Femur (tissue), 1 donor: ENCODE data around the gene ZNF581.
A peak's percentile ranks its signal among the peaks of the same experiment; 100 is the strongest.

Experiments used
- DNase-seq: peaks from one replicate; pipeline ENCODE4 v3.0.0-alpha.2; 2017

ZNF581 gene

DNA sequence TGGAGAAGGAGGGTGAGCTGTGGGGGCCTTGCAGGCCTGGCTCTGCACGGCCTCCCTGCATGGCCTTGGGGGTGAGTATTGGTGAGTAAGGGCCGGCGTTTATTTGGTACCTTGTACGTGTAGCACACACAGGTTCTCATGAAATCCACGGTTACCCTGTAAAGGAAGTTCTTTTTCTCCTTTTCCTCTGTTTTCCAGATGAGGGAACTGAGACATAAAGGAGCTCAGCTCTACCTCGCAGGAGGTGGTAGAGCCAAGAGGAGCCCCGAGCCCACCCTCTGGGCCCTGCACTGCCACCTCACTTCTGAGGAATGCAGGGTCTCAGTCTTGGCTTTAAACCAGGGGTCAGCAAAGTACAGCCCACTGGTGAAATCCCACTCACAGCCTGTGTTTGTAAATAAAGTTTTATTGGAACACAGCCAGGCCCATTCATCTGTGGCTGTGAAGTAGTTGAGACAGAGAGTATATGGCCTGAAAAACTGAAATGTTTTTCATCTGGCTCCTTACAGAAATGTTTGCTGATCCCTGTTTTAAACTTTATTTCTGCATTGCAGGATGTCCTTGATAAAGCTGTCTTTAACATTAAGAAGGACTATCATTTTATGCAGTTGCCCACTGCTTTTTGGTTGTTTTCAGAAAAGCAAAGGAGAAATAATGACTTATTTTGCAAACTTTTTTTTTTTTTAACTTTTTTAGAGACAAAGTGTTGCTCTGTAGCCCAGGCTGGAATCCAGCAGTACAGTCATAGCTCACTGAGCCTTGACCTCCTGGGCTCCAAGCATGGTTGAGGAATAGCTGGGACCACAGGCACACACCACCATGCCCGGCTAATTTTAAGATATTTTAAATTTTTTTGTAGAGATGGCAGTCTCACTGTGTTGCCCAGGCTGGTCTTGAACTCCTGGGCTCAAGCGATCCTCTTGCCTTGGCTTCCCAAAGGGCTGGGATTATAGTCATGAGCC lies 38.0 kb downstream of the ZNF581 start:
- no peak for DNase-seq

GRCh38 chr19:55683449-55684261 lies 40.2 kb downstream of the ZNF581 start:
- DNase-seq: no peak

DNA sequence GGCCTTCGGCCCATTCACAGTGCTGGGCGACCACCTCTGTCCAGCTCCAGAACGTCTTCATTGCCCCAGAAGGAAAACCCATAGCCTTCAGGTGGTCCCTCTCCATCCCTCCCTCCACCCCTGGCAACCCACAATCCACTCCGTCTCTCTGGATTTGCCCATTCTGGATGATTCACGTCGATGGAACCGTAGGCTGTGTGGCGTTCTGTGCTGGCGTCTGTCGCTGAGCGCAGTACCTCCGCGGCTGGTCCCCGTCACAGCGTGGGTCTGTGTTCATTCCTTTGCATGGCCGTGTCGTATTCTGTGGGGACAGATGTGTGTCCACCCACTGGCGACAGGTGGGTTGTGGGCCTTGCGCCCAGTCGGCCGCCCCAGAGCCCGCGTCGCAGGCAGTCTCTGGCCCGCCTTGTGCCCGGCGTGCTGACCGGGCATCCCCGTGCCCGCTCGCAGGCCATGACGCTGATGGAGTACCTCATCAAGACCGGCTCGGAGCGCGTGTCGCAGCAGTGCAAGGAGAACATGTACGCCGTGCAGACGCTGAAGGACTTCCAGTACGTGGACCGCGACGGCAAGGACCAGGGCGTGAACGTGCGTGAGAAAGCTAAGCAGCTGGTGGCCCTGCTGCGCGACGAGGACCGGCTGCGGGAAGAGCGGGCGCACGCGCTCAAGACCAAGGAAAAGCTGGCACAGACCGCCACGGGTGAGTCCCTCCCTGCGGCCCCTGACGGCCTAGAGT lies 41.7 kb downstream of the ZNF581 start:
- DNase-seq: no peak

- DNase-seq: no peak
These were observed 42.3 kb downstream of the ZNF581 start for GRCh38 chr19:55685776-55686175.

GRCh38 chr19:55686311-55687050 lies 43.0 kb downstream of the ZNF581 start:
- DNase-seq: no peak

GRCh38 chr19:55687281-55688201 lies 44.1 kb downstream of the ZNF581 start:
- DNase-seq: no peak

GRCh38 chr19:55688422-55689218 lies 45.2 kb downstream of the ZNF581 start:
- peak; percentile 79 for DNase-seq

- DNase-seq: no peak
These were observed 46.1 kb downstream of the ZNF581 start for GRCh38 chr19:55689411-55690108.

DNA sequence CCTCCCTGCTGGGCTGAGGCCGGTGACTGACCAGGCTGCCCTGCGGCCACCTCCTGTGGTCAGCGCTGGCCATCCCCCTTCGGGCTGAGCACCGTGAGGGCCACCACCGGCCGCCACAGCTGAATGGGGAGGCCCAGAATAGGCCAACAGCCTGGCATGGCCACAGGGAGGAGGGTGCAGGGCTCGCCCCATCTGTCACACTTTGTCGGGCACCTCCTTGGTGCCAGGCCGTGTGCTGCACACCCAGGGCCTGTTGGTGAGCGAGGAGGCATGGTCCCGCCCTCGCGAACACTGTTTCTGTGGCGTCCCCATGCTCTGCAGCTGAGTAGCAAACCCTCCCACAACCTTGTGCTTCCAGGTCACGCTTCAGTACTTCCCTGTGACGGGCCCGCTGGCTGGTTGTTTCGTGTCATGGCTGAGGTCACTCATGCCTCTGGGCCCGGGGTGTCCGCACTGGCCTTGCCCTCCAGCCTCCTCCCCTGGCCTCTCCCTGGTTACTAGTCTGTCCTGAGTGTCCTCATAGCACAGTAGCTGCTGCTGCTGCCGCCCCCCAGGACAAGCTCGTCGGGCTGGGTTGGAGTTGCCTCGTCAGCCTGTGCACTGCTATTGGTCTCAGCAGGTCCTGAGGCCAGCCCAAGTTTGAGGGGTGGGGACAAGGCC lies 46.8 kb downstream of the ZNF581 start:
- DNase-seq: no peak

GRCh38 chr19:55690769-55691545 lies 47.5 kb downstream of the ZNF581 start:
- no peak for DNase-seq

DNA sequence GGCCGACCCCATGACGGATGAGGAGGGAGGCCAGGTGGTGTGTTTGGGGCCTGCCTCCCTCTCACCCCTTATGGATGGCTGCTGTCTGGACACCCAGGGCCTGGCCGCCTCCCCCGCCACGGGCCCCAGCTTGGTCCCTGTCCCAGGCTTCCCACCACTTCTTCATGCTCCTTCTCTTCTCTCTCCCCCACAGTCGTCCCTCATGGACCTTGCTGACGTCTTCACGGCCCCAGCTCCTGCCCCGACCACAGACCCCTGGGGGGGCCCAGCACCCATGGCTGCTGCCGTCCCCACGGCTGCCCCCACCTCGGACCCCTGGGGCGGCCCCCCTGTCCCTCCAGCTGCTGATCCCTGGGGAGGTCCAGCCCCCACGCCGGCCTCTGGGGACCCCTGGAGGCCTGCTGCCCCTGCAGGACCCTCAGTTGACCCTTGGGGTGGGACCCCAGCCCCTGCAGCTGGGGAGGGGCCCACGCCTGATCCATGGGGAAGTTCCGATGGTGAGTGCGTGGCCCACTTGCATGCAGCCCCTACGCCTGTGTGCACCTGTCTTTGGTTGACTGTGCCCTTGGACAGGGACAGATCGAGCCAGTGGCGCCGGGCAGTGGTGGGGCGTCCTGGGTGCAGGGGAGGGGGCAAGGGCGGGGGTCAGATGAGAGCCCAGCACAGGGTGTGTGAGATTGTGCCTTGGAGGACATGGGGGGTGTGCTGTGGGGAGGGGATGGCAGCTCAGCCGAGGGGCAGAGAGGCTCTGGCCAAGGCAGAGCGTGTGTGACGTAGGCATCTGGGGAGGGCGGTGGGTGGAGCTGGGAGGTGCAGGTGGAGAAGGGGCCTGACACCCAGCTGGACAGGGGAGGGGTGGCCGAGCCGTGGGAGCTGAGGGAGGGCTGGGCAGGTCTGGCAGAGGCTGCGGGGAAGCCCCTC lies 48.4 kb downstream of the ZNF581 start:
- no peak for DNase-seq

GRCh38 chr19:55692681-55693081 lies 49.2 kb downstream of the ZNF581 start:
- no peak for DNase-seq

DNA sequence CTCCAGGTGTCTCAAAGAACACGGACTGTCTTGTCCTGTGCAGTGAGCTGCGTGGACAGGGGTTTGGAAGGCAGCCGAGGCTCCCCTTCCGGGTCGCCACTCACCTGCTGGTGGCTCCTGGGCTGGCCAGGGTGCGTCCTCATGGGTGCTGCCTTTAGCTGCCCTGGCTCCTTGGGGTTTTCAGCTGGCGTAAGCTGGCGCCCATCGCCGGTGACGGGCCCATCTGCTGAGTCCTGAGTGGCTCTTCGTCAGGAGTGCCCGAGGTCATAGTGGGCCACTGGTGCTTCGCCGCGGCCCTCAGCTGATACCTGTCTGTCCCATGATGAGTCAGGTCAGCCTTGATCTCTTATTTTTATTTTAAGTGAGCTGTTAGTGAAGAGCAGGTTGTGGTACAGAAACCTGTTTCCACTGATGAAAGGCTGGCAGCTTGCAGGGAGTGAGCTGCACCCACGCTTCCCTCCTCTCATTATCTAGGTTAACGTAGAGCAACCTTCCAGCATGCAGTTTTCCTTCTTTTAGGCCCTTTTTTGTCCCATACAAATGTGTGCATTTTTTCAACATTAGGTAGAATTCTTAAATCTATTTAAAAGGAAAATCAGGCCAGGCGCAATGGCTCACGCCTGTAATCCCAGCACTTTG lies 50.0 kb downstream of the ZNF581 start:
- no peak for DNase-seq

- no peak for DNase-seq
These were observed 50.8 kb downstream of the ZNF581 start for GRCh38 chr19:55694241-55694655.

DNA sequence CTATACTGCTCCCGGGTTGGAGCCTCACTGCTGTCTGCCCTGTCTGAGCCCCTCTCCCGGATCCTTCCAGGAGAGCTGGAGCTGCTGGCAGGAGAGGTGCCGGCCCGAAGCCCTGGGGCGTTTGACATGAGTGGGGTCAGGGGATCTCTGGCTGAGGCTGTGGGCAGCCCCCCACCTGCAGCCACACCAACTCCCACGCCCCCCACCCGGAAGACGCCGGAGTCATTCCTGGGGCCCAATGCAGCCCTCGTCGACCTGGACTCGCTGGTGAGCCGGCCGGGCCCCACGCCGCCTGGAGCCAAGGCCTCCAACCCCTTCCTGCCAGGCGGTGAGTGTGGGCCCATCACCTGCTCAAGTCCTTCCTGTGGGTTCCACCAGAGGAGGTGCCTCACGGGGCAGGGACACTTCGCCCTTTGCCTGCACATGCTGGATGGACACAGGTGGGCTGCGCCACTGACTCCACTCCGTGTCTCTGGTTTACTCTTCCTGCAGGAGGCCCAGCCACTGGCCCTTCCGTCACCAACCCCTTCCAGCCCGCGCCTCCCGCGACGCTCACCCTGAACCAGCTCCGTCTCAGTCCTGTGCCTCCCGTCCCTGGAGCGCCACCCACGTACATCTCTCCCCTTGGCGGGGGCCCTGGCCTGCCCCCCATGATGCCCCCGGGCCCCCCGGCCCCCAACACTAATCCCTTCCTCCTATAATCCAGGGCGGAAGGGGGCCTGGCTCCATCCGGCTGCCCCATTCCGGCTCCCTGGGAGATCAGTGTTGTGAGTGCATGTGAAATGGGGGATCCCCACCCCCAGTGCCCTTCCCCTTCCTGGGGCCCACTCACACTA lies 51.4 kb downstream of the ZNF581 start:
- DNase-seq: no peak
